HepG2 (cell line): ENCODE results near the gene HOXA5. TPM values are rescaled to one million over a fixed set of nuclear protein-coding genes. Genes with fewer than 3 reads are reported as not detected.

Experiments
- ATAD3A ChIP-seq: sonication (generic); formaldehyde crosslinking; IDR thresholded peaks from 2 replicates; pipeline ENCODE4 v1.4.0; 2020; ENCODE audit warnings: missing genetic modification reagents
- FOSL2 ChIP-seq: sonication (generic); formaldehyde crosslinking; IDR thresholded peaks from 2 replicates; pipeline ENCODE4 v1.4.0; 2020; ENCODE audit warnings: missing genetic modification reagents
- FOXJ3 ChIP-seq: sonication (generic); formaldehyde crosslinking; IDR thresholded peaks from 2 replicates; pipeline ENCODE4 v1.4.0; 2020; ENCODE audit warnings: missing genetic modification reagents, mild to moderate bottlenecking, borderline replicate concordance
- GRHL1 ChIP-seq: sonication (generic); formaldehyde crosslinking; conservative IDR thresholded peaks from 2 replicates; pipeline ENCODE4 v1.8.0; 2022; ENCODE audit warnings: missing genetic modification reagents
- JDP2 ChIP-seq: sonication (generic); formaldehyde crosslinking; IDR thresholded peaks from 2 replicates; pipeline ENCODE4 v1.8.1; 2022; ENCODE audit warnings: missing genetic modification reagents, borderline replicate concordance
- NAIF1 ChIP-seq: sonication (generic); formaldehyde crosslinking; IDR thresholded peaks from 2 replicates; pipeline ENCODE4 v1.5.0; 2020; ENCODE audit warnings: mild to moderate bottlenecking, missing genetic modification reagents, borderline replicate concordance
- NR2C2 ChIP-seq: sonication (generic); formaldehyde crosslinking; IDR thresholded peaks from 2 replicates; pipeline ENCODE4 v1.4.0; 2020; ENCODE audit warnings: missing genetic modification reagents, mild to moderate bottlenecking, moderate library complexity, borderline replicate concordance
- RARA ChIP-seq: IDR thresholded peaks from 2 replicates; pipeline ENCODE4 v1.6.1; 2016; ENCODE audit warnings: missing genetic modification reagents, missing compliant biosample characterization
- SMARCE1 ChIP-seq: fragments of 450-650 bp; IDR thresholded peaks from 2 replicates; pipeline ENCODE4 v1.6.1; 2017; ENCODE audit warnings: borderline replicate concordance
- SMYD3 ChIP-seq: sonication (generic); formaldehyde crosslinking; IDR thresholded peaks from 2 replicates; pipeline ENCODE4 v1.8.1; 2023; ENCODE audit warnings: mild to moderate bottlenecking, missing genetic modification reagents
- ZBTB7B ChIP-seq: sonication (generic); formaldehyde crosslinking; IDR thresholded peaks from 2 replicates; pipeline ENCODE4 v1.4.0; 2020; ENCODE audit warnings: missing genetic modification reagents
- ZNF235 ChIP-seq: sonication (generic); formaldehyde crosslinking; IDR thresholded peaks from 2 replicates; pipeline ENCODE4 v1.8.1; 2023; ENCODE audit warnings: mild to moderate bottlenecking, missing genetic modification reagents, borderline replicate concordance
- ZNF354B ChIP-seq: sonication (generic); formaldehyde crosslinking; IDR thresholded peaks from 2 replicates; pipeline ENCODE4 v1.8.0; 2022; ENCODE audit warnings: mild to moderate bottlenecking, missing genetic modification reagents
- ZNF768 ChIP-seq: sonication (generic); formaldehyde crosslinking; IDR thresholded peaks from 2 replicates; pipeline ENCODE4 v1.4.0; 2020; ENCODE audit warnings: missing genetic modification reagents
- ZNF800 ChIP-seq: sonication (generic); formaldehyde crosslinking; IDR thresholded peaks from 2 replicates; pipeline ENCODE4 v1.4.0; 2020; ENCODE audit warnings: missing genetic modification reagents
- polyA plus RNA-seq, 8 experiments: library from polyadenylated mRNA; depleted of rRNA in 3 of 8; stranded (reverse) in 7 of 8; unstranded in 1 of 8; fragments of >200 nt; fragmentation: Illumina TruSeq in 4 of 8; extraction: Trizol in 4 of 8; gene quantifications; 2 replicates each; pipeline versions ENCODE4 v1.2.1 to v1.2.3, GENCODE V29; 2011 to 2016; ENCODE audit warnings: low read depth in 4 of 8, missing spikeins in 1 of 8, mixed read lengths in 1 of 8; ENCODE audit not compliant: insufficient read depth in 1 of 8
- total RNA-seq, 5 experiments: library from RNA; depleted of rRNA; stranded (reverse); fragments of >200 nt; fragmentation: Illumina TruSeq; extraction: Trizol; gene quantifications; 2 replicates each; pipeline ENCODE4 v1.2.3, GENCODE V29; 2016; ENCODE audit warnings: low read depth in 1 of 5
- TF ChIP-seq, protein P1 (sequence below): sonication (generic); formaldehyde crosslinking; conservative IDR thresholded peaks from 2 replicates; pipeline ENCODE4 v1.4.0; 2020; ENCODE audit warnings: missing genetic modification reagents
- TF ChIP-seq, protein P2 (sequence below): sonication (generic); formaldehyde crosslinking; IDR thresholded peaks from 2 replicates; pipeline ENCODE4 v1.4.0; 2020; ENCODE audit warnings: mild to moderate bottlenecking, missing genetic modification reagents

The HOXA5 gene
- total and polyA plus RNA-seq, 2 of the 13 experiments (the other 11 are each of a cell fraction or from before 2014, with no cell fraction given): 3.2 to 3.6 TPM

GRCh38 chr7:27123007-27123476 is 20.4 kb downstream of the HOXA5 start (continued):
- TF ChIP-seq ZNF800 (CRISPR knock-in tag) (0 out of 2 replicates have a peak, but pooled peaks have one; percentile 44), ZNF768 (CRISPR knock-in tag) (no peak), FOXJ3 (CRISPR knock-in tag) (no peak), NR2C2 (0 out of 2 replicates have a peak, but pooled peaks have one; percentile 21), GRHL1 (CRISPR knock-in tag) (no peak), NAIF1 (CRISPR knock-in tag) (no peak), RARA (CRISPR knock-in tag) (no peak), ATAD3A (CRISPR knock-in tag) (no peak), FOSL2 (CRISPR knock-in tag) (peak; percentile 13; the same call in 1 of the 2 replicates), SMYD3 (CRISPR knock-in tag) (no peak), ZNF354B (no peak), SMARCE1 (no peak), ZBTB7B (CRISPR knock-in tag) (peak; percentile 34; the same call in 1 of the 2 replicates), JDP2 (no peak), ZNF235 (no peak)
- TF ChIP-seq, protein P1, sequence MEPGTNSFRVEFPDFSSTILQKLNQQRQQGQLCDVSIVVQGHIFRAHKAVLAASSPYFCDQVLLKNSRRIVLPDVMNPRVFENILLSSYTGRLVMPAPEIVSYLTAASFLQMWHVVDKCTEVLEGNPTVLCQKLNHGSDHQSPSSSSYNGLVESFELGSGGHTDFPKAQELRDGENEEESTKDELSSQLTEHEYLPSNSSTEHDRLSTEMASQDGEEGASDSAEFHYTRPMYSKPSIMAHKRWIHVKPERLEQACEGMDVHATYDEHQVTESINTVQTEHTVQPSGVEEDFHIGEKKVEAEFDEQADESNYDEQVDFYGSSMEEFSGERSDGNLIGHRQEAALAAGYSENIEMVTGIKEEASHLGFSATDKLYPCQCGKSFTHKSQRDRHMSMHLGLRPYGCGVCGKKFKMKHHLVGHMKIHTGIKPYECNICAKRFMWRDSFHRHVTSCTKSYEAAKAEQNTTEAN (CRISPR knock-in tag): no peak
- TF ChIP-seq, protein P2, sequence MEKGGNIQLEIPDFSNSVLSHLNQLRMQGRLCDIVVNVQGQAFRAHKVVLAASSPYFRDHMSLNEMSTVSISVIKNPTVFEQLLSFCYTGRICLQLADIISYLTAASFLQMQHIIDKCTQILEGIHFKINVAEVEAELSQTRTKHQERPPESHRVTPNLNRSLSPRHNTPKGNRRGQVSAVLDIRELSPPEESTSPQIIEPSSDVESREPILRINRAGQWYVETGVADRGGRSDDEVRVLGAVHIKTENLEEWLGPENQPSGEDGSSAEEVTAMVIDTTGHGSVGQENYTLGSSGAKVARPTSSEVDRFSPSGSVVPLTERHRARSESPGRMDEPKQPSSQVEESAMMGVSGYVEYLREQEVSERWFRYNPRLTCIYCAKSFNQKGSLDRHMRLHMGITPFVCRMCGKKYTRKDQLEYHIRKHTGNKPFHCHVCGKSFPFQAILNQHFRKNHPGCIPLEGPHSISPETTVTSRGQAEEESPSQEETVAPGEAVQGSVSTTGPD (CRISPR knock-in tag): no peak
